ENCODE data around the gene SNX27.
"Not testable (repeated sequence)": the region's sequence is repeated elsewhere in the genome, so short reads cannot be mapped to it uniquely, and the experiment has no call there.

The SNX27 gene

DNA sequence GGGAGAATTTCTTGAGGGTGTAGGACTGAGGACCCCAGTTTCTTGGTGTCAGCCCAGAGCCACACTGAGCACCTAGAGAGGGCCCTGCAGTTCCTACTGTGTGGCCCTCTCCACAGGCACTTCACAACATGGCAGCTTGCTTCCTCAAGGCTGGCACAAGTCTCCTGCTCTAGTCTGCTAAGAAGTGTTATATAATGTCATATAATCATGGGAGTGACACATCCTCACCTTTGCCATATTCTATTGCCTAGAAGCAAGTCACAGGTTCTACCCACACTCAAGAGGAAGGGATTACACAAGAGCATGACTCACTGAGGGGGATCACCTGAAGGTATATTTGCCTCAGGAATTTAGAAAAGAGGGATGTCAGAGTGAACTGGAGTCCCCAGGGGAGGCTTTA lies 5.5 kb upstream of the SNX27 start:
- DNase-seq = no peak

DNA sequence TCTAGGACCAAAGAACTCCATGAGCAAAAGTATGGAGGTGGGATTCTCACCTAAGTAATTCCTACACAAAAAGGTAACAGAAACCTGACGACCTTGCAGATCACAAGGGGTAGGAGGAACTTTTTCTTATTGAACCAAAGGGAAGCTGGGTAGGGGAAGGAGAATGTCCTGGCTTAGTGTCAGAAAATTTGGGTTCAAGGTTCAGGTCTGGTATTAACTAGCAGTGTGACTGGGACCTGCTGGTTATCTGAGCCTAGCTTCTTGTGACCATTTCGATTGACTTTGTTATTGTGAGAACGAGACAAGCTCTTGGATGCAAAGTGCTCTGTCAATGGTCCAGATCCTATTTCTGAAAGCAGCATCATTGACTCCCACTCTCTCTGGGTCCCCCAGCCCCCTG lies 5.0 kb upstream of the SNX27 start:
- no peak for DNase-seq

DNA sequence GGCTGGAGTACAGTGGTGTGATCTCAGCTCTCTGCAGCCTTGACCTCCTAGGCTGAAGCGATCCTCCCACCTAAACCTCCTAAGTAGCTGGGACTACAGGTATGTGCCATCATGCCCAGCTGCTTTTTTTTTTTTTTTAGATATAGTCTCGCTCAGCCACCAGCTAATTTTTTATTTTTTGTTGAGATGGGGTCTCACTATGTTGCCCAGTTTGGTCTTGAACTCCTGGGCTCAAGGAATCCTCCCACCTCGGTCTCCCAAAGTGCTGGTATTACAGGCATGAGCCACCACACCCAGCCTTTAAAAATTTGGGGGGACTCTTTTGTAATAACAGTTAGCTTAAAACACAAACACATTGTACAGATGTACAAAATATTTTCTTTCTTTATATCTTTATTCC lies 1.7 kb upstream of the SNX27 start:
- no peak for DNase-seq

DNA sequence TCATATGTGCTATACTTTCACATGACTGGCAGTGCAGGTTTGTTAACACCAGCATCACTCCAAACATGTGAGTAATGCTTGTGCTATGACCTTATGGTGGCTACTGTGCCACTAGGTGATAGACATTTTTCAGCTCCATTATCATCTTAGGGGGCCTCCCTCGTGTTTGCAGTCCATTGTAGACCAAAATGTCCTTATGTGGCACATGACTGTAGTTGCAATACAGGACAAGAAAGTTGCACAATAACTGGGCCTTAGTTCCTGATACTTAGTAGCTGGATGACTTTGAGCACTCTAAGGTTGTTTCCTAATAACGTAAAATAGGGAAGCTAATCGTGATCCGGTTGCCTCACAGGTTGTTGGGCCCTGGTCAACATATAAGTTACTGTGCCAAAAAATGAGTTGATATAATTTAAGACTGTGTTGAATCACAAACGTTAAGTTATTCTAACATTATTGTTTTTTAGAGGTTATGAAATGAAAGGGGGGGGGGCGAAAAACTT lies 511 bp upstream of the SNX27 start:
- peak; percentile 37 for DNase-seq

DNA sequence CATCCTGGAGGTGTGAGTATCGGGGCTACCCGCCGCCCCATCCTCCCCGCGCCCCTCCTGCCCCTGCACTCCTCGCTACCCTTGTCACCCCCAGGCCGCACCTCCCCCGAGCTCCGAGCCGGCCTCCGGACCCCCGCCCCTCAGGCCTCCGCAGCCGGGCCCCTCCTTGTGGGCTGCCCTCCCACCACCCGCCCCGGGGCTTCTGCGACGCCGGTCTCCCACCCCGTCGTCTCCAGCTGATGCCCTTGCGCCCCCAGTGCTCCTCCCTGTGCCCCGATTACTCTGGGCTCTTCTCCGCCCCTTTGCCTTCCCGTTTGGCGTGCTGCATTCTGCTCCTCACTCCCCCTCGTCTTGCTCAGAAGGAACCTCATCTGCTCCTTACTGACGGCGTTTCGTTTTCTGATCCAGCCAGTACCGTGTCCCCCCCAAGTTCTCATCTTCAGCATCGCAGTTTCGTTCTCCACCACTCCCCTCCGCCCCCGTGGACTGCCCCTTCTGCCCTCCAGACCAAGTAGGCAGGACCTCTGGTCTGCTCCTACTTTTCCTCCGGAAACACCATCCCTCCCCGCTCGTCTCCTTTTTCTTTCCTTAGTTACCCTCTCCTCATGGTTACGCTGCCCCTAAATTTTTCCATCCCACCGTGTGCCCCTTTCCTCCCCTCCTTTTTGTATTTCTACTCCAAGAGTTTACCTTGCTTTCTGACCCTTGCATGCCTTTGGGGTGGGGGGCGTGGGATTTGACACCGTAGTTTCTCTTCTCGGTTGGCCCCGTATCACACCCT lies 841 bp downstream of the SNX27 start:
- DNase-seq = peak; percentile 28

DNA sequence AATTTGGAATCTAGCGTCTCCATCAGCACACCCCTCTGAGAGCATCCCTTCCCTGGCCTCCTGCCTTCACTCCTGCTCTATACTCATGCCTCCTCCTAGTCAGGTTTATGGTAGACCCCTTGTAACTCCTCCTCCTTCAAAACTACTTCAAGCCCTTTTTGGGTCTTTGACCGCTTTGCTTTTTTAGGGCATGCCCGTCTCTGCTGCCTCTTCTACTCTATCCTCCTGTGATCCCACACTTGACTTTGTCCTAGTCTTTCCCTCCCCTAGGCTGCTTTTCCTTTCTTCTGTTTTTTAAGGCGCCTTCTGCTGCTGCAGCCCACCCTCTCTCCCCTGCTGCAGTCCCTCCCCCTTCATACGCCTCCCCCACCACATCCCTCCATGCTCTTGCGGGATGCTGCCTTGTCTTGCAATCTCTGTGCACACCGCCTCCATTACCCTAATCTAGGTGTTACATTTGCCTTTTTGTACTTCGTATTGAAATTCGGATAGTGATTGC lies 1.5 kb downstream of the SNX27 start:
- DNase-seq = no peak

DNA sequence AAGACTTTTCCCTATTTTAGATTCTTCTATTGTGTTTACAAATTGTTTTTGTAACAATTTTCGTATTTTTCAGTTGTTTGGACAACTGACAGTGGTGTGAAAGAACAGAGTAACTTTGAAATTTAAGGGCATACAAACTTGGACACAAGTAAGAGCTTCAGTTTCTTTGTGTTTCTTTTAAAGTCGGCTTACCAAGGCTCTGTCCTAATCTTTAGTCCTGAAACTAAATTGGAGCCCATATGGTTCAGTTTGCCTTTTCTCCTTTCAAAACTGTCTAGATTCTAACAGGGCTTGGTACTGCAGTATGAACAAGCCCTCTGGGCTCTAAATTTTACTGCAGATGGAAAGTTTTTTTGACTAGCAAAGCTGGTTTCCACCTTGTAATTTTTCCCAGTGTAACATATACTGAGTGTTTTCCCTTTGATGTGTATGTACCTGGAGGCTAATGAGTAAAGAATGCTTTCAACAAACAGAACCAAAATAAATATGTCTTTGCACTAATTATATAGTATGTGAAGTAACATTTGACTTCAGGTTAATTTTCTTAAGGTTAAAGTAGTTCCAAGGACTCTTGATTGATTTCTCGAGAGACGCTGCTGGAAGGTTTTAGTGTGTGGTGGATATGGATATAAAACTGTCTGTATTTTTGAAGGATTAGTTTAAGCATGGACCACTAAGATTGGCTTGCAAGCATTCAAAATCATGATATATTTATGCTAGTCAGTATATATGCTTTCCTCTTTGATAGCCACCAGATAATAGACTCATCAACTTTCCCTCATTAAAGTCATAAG lies 4.1 kb downstream of the SNX27 start:
- DNase-seq = no peak

DNA sequence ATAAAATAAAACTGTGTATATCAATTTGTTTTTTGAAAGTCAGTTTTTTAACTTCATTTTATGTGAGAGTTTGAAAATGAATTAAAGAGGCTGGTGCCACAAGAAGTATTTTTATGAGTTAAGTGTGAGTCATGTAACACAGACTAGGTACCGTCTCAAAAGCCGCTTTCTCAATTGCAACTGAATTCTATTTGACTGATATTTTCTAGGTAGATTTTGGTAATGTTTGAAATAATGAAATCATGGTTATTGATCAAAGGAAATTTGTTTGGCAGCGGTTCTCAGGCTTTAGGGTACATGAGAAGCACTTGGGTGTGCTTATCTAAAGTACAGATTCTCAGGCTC lies 4.6 kb downstream of the SNX27 start:
- no peak for DNase-seq

DNA sequence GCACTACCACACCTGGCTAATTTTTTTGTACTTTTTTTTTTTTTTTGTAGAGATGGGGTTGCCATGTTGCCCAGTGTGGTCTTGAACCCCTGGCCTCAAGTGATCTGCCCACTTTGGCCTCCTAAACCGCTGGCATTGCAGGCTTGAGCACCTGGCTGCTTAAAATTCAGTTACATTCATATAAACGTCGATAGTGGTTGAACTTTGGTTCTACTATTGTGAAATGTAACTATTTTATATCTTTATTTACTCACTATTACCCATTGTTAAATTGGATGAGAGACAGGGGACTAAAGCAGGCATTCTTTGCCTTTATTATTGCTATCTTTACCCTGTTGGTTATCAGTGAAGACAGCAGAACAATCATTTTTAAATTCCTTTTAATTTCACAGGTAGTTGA lies 6.2 kb downstream of the SNX27 start:
- no peak for DNase-seq

DNA sequence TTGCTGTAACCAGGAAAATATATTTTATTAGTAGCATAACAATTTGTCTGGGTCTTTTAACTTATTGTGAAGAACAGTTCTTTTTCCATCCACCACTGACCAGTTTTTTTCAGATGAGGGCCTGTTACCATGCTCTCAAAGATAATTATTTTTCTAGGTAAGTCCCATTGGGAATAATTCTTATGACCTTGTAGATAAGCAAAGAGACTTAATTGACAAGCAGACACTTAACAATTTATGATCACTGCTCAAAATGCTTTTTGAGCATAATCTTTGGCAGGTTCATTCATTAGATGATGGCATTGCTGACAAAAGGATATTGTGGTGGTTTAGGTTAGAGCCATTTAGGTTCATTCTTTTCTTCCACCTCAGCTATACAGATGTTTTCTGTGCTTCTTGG lies 6.6 kb downstream of the SNX27 start:
- no peak for DNase-seq

DNA sequence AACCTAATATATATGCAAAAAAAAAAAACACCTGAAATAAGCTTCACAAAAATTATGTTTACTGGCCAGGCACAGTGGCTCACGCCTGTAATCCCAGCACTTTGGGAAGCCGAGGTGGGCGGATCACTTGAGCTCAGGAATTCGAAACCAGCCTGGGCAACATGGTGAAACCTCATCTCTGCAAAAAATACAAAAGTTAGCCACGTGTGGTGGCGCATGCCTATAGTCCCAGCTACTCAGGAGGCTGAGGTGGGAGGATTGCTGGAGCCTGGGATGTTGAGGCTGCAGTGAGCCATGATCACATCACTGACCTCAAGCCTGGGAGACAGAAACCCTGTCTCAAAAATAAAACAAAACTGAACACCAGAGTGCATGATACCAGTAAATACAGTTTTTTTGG lies 7.1 kb downstream of the SNX27 start:
- not testable (repeated sequence) for DNase-seq

DNA sequence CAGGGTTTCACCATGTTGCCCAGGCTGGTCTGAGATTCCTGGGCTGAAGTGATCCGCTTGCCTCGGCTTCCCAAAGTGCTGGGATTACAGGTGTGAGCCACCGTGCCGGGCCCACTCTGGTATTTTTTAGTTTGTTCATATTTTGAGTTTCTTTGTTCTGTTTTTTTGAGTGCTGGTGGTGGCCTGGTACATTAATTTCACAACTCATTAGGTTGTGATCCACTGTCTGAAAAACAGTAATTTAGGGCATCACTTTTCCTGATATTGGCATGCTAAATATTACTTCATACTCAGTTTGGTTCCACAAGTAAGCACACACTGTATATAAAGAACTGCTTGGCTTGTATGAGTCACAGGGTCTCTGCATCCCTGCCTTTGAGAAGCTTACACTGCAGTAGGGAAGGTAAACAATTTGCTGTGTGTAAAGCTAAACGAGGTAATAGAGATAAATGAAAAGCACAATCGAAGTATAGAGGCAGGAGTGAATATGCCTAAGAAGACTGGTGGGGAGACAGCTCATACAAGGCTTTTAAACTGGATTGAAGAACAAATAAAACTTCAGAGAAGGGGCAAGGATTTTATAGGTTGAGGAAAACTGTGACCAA lies 7.7 kb downstream of the SNX27 start:
- DNase-seq = no peak

DNA sequence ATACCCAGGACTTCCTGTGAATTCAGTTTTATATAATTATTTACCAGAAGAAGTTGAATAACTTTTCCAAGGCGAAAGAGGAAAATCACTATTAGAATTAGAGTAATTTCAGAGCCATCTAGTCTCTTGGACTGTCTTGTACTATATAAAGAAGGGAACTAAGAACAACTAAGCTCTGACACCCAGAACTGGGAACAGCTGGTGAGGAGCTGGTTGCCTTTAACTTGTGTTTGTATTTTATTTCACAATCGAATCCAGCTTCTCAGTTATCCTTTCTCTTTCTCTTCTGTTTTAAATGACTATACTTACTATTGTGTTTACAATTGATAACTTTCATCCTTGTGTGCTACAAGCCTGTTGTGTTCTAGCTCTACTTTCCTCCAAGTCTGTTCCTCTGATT lies 8.4 kb downstream of the SNX27 start:
- no peak for DNase-seq

DNA sequence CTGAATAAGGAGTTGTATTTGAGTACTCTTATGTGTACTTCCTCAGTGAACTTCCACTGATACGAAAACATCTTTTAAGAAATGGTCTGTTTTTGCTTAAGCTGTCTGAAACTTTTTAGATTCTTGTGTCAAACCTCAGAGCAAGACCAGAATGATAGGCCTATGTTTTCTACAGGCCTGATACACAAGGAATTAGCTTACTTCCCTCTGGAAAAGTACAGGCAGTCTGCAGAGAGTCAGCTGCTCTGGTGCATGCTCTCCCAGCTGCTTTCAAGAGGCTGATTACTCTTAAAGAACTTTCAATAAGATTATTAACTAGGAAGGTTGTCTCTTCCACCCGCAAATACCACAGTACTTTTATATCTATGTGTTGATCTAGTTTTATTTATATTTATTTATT lies 9.5 kb downstream of the SNX27 start:
- DNase-seq = no peak

DNA sequence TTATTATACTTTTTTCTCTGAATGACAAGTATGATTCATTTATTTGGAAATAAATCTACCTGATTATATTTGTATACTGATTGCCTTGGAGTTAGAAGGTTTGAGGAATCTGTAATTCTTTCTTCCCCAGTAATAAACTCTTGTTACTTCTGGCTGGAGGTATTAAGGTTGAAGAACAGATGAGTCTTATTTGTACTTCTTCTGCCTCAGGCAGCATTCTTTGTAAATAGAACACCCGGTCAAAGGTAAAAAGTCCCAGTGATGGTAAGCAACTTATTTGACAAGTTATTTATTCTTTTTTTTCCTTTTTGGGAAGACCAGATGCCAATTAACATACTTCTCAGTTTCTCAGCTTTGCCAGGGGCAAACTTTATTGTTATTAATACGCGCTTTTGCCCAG lies 12.9 kb downstream of the SNX27 start:
- DNase-seq = no peak

DNA sequence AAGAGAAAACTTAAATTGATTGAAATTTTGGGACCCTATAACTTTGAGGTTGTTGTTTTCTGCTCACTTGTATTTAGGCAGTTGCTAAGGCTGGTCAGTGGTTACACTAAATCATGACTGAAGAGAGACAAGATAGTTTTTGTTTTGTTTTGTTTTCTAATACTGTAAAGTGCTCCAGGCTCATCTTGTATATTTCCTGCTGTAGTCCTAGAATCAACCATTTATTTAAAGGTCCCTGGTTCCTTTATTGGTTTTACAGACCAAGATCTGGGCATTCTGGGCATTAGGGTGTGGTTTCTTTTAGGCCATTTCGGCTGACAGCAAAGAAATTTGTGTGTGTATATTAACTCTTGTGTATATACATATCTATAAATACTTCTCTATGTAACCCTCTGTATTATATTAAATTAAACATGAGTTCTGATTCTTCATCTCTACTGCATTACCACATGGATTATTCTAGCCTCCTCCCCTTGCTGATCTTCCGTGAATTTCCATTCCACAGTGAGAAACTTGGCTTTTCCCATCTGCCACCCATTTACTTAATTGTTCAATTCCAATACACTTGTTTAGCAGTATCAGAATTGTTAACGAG lies 15.0 kb downstream of the SNX27 start:
- no peak for DNase-seq

DNA sequence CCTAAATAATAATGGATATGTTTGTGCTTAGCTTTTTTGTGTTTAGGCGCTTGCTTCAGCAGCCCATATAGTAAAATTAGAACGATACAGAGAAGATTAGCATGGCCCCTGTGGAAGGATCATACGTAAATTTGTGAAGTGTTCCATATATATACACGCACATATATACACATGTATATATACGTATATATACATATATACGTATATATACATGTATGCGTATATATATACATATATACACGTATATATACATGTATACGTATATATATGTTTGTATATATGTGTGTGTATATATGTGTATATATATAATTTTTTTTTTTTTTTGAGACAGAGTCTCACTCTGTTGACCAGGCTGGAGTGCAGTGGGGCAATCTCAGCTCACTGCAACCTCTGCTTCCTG lies 17.4 kb downstream of the SNX27 start:
- DNase-seq = no peak

DNA sequence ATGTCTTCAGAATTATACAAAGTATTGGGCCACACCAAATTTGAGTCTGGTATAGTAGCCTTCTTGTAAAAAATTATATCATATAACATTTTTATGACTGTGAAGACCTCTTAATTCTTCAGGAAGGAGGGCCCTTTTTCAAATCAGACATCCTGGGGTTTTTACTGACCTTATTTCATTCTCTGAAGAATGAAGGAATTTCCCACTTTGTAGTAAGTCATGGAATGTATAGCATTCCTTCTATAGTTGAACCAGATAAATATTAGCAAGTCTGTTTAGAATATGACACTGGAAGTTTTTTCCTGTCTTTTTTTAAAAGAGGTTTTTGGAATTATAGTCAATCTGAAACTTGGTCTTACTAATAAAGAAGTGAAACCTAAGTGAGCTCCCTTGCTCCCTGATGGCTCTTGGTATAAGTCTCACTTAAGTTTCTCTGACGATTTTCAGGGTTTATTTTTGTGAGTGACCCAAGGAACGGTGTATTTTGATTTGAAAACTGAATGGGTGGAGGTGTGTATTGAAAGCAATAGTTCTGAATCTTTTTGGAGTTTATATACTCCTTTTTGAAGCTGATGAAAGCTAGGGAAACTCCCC lies 23.7 kb downstream of the SNX27 start:
- DNase-seq = no peak

DNA sequence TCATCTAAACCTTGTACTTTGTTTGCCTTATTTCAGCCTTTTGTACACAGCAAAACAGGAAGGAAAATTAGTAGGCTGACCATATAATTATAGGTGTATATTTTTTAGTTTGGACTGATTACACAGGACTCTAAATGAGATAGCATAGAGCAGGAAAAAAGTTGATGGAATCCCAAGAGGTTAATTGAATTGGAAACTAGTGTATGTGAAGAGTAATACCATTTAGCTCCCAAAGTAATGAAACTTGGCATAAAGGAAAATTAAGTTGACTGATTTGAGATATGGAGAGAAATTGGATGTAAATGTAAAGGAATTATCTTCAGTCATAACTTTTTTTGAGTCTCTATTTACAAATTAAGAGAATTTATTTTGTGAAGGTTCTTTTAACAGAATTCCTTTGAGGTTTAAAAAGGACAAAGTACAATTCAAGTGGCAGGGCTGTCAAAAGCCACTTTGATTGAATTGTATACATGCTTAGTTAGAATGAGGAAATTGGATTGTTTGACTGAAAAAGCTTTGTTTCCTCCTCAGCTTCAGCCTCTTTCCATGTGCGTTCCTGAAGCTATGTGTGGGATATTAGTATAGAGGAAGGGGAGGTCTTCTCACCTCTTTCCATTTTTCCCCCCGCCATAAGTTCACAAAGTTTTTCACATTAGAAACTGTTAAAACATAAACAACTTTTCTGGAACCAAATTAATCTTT lies 26.4 kb downstream of the SNX27 start:
- DNase-seq = no peak

DNA sequence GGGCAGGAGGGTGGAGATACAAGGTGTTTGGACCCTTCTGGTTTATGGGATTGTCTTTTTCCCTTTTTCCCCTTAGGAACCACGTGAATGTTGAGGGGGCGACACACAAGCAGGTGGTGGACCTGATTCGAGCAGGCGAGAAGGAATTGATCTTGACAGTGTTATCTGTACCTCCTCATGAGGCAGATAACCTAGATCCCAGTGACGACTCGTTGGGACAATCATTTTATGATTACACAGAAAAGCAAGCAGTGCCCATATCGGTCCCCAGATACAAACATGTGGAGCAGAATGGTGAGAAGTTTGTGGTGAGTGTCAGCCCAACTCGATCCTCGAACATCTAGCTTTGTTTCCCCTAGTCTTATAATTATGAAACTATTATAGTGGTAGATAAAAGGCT lies 27.0 kb downstream of the SNX27 start:
- no peak for DNase-seq

DNA sequence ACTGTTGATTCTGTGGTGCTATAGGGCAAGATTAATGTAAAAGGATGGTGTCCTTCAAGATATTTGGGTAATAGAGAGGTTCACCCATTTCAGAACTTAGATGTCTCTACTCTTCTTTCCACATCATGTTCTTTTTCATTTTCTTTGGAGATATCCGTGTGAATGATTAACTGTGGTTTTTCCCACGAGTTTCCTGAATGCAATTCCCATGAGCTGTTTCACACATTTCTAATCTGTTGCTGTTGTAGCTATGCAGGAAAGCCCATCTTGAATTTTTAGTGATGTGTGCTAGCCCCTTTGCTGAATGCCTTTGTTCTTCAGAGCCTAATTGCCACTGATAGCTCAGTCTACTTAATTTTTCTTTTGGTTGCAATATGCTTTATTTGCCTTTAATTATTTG lies 27.6 kb downstream of the SNX27 start:
- DNase-seq = no peak

DNA sequence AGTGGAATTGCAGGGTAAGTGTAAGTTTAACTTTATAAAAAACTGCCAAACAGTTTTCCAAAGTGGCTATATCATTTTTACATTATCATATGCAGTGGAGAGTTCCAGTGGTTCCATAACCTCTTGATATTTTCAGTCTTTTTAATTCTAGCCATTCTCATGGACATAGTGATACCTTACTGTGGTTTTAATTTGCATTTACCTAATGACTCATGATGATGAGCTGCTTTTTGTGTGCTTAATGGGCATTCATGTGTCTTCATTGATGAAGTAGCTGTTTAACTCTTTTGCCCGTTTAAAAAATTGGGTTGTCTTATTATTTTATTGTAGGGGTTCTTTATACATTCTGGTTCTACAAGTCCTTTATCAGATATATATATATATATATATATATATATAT lies 29.4 kb downstream of the SNX27 start:
- no peak for DNase-seq

Measured in CD4-positive, alpha-beta T cell treated with Interleukin-17A for 1 hour (primary cell).